GM18951 (cell line): ENCODE measurements around the gene SPACA9.

Experiments
- POLR2A ChIP-seq: IDR thresholded peaks from 4 replicates; pipeline ENCODE4 v1.6.1; 2011; ENCODE audit warnings: mild to moderate bottlenecking; ENCODE audit not compliant: insufficient read length, insufficient read depth; ENCODE audit errors: extremely low read depth
- in situ Hi-C: fragments of 300-500 bp; cut with MboI; formaldehyde crosslinking; loops from one replicate; pipeline ENCODE4 v1.12.0; 2022; ENCODE audit warnings: low sequenced_read_pairs, mixed read lengths, inconsistent platforms; ENCODE audit not compliant: unreplicated experiment

SPACA9 gene

GRCh38 chr9:132878695-132879456 lies at the start of gene SPACA9:
Gene SPACA9 (plus strand): TSS chr9:132878898. CDS start chr9:132883948, 5,050 bp downstream.
- no peak for TF ChIP-seq POLR2A
- in situ Hi-C loops, result no loop called here

GRCh38 chr9:132832171-132832881 lies 46.4 kb upstream of the SPACA9 start:
- TF ChIP-seq POLR2A, result no peak
- in situ Hi-C loops, result no loop called here

- TF ChIP-seq POLR2A, result no peak
- in situ Hi-C loops, result no loop called here
These were observed 45.1 kb upstream of the SPACA9 start for GRCh38 chr9:132833550-132834121.

- no peak for TF ChIP-seq POLR2A
- in situ Hi-C loops, result no loop called here
These were observed 44.4 kb upstream of the SPACA9 start for GRCh38 chr9:132834343-132834742.

GRCh38 chr9:132837501-132838286 lies 41.0 kb upstream of the SPACA9 start:
- in situ Hi-C loops, result no loop called here
- no peak for TF ChIP-seq POLR2A

GRCh38 chr9:132838291-132838690 lies 40.4 kb upstream of the SPACA9 start:
- in situ Hi-C loops, result no loop called here
- no peak for TF ChIP-seq POLR2A

- TF ChIP-seq POLR2A, result no peak
- in situ Hi-C loops, result no loop called here
These were observed 37.7 kb upstream of the SPACA9 start for GRCh38 chr9:132840980-132841379.

- in situ Hi-C loops, result no loop called here
- no peak for TF ChIP-seq POLR2A
These were observed 36.3 kb upstream of the SPACA9 start for GRCh38 chr9:132842124-132843044.

- in situ Hi-C loops, result no loop called here
- TF ChIP-seq POLR2A, result no peak
These were observed 32.4 kb upstream of the SPACA9 start for GRCh38 chr9:132846109-132846917.

- TF ChIP-seq POLR2A, result no peak
- in situ Hi-C loops, result no loop called here
These were observed 31.7 kb upstream of the SPACA9 start for GRCh38 chr9:132846918-132847515.

GRCh38 chr9:132849185-132849706 lies 29.5 kb upstream of the SPACA9 start:
- no peak for TF ChIP-seq POLR2A
- in situ Hi-C loops, result no loop called here
